Left kidney (tissue), 2 donors: ENCODE data around the gene RAP1B. TPM values are rescaled to one million over a fixed set of nuclear protein-coding genes. Genes with fewer than 3 reads are reported as not detected.

ENCODE experiments used
- DNase-seq: peaks from one replicate; pipeline ENCODE4 v3.0.0-alpha.2; 2013
- polyA plus RNA-seq: library from polyadenylated mRNA; unstranded; fragments of 120-200 nt; gene quantifications from one replicate; pipeline ENCODE4 v1.2.1, GENCODE V29; 2013; ENCODE audit not compliant: insufficient read length

RAP1B gene
- polyA plus RNA-seq, 1 donor = 187 TPM

DNA sequence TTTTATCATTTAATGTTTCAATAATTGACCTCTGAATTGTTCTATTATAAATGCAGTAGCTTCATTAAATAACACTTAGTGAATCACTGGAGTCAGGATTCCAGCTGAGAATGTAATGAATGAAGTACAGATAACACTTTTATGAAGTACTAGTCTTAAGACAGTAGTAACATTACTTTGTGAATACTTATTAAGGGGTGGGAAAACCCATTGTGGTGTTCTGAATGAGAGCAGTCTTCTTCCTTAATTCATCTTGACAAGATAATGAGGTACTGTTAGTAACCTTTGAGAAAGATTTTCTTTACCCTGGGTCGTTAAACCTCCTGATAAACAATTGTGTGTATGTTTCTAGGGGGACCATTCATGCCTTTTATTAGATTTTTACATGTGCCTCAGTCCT, 88.8 kb downstream of the RAP1B start:
- DNase-seq = no peak

Other genes starting within 250 kb of the RAP1B start
- 96.6 TPM for gene NUP107, start 76.1 kb downstream of the RAP1B start, polyA plus RNA-seq
- gene SLC35E3, start 135.3 kb downstream of the RAP1B start, polyA plus RNA-seq = 23.0 TPM
- gene MDM2, start 197.3 kb downstream of the RAP1B start, polyA plus RNA-seq = 80.4 TPM